Kidney epithelial cell (primary cell): ENCODE data around the gene TES. TPM values are rescaled to one million over a fixed set of nuclear protein-coding genes. Genes with fewer than 3 reads are reported as not detected.
A peak's percentile ranks its signal among the peaks of the same experiment; 100 is the strongest.

ENCODE experiments used
- DNase-seq: peaks from one replicate; pipeline ENCODE4 v3.0.0-alpha.2; 2010; ENCODE audit warnings: low read depth
- H3K27me3 ChIP-seq: 2 replicates; pipeline ENCODE4 v1.6.0; 2011; ENCODE audit warnings: low read length; ENCODE audit not compliant: control insufficient read depth, insufficient read depth
- H3K36me3 ChIP-seq: 2 replicates; pipeline ENCODE4 v1.5.1; 2011; ENCODE audit warnings: low read length; ENCODE audit not compliant: control insufficient read depth, insufficient read depth
- H3K4me3 ChIP-seq: 2 replicates; pipeline ENCODE4 v1.5.1; 2011; ENCODE audit warnings: low read depth, mild to moderate bottlenecking, control low read depth, low read length
- total RNA-seq: library from RNA; depleted of rRNA; stranded (reverse); fragments of >200 nt; gene quantifications from 2 replicates; pipeline ENCODE4 v1.2.3, GENCODE V29; 2015
- TF ChIP-seq, protein P1 (sequence below): IDR thresholded peaks from 2 replicates; pipeline ENCODE4 v1.5.1; 2011; ENCODE audit warnings: mild to moderate bottlenecking, moderate library complexity, low read length, control low read depth, inconsistent platforms; ENCODE audit not compliant: insufficient read depth, poor library complexity, severe bottlenecking

TES gene
- total RNA-seq, 1 donor from 2014 or later = 282 TPM

DNA sequence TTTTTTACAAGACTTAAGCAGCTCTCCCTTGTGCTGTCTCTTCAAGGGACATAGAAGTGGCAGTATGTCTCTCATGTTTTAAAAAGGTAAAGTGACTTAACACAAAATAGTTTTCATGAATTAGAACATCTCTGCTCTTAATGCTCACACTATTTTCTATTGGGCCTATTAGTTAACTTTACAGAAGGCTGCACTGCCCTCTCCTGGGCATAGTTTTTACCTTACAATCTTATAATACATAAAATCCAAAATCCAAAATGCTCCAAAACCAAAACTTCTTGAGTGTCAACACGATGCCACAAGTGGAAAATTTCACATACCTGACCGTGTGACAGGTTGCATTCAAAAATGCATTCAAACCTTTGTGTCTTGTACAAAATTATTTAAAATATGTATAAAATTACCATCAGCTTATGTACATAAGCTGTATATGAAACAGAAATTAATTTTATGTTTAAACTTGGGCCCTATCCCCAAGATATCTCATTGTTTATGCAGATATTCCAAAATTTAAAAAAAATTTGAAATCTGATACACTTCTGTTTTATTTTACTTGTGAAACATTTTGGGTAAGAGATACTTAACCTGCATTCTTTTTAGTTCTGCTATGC, 25.8 kb downstream of the TES start:
- no peaks in the 10 kb centered on the region for H3K27me3 ChIP-seq
- DNase-seq = no peak
- TF ChIP-seq, protein P1, sequence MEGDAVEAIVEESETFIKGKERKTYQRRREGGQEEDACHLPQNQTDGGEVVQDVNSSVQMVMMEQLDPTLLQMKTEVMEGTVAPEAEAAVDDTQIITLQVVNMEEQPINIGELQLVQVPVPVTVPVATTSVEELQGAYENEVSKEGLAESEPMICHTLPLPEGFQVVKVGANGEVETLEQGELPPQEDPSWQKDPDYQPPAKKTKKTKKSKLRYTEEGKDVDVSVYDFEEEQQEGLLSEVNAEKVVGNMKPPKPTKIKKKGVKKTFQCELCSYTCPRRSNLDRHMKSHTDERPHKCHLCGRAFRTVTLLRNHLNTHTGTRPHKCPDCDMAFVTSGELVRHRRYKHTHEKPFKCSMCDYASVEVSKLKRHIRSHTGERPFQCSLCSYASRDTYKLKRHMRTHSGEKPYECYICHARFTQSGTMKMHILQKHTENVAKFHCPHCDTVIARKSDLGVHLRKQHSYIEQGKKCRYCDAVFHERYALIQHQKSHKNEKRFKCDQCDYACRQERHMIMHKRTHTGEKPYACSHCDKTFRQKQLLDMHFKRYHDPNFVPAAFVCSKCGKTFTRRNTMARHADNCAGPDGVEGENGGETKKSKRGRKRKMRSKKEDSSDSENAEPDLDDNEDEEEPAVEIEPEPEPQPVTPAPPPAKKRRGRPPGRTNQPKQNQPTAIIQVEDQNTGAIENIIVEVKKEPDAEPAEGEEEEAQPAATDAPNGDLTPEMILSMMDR = peak; percentile 49
- no peaks in the 10 kb centered on the region for H3K36me3 ChIP-seq
- H3K4me3 ChIP-seq = no peak overlapping the region

DNA sequence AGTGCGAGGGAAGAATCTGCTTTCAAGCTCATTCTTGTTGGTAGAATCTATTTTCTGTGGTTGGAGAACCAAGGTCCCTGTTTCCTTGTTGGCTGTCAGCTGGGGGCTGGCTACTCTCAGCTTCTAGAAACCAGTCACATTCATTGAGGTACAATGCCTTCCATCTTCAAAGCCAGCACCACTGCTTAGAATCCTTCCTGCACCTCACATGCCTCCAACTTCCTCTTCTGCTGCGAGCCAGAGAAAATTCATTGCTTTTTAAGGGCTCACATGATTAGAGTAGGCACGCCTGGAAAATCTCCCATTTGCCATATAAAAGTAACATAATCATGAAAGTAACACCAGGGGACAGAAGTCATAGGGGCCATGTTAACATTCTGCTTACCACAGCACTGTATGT, 28.7 kb downstream of the TES start:
- no peaks in the 10 kb centered on the region for H3K27me3 ChIP-seq
- no peaks in the 10 kb centered on the region for H3K36me3 ChIP-seq
- H3K4me3 ChIP-seq = no peak overlapping the region
- no peak for DNase-seq
- TF ChIP-seq, protein P1 = no peak

DNA sequence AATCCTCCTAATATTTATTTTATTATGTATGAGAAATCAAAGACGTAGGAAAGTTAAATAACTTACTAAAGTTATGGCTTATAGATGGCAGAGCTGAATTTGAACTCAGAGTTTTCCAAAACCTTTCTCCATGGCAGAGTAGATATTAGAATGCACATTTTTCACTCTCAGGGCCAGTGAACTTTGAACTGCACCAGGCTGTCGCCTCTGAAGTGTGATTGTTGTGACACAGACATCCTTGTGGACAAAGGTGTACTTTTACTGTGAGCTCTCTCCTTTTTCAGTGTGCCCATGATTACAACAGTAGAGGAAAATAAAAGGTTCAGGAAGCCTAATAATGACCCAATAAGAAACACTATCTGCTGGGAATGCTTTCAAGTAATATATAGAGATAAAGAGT, 29.1 kb downstream of the TES start:
- Histone ChIP-seq H3K27me3 (no peaks in the 10 kb centered on the region), H3K36me3 (no peaks in the 10 kb centered on the region), H3K4me3 (no peak overlapping the region)
- DNase-seq = no peak
- TF ChIP-seq, protein P1 = no peak

DNA sequence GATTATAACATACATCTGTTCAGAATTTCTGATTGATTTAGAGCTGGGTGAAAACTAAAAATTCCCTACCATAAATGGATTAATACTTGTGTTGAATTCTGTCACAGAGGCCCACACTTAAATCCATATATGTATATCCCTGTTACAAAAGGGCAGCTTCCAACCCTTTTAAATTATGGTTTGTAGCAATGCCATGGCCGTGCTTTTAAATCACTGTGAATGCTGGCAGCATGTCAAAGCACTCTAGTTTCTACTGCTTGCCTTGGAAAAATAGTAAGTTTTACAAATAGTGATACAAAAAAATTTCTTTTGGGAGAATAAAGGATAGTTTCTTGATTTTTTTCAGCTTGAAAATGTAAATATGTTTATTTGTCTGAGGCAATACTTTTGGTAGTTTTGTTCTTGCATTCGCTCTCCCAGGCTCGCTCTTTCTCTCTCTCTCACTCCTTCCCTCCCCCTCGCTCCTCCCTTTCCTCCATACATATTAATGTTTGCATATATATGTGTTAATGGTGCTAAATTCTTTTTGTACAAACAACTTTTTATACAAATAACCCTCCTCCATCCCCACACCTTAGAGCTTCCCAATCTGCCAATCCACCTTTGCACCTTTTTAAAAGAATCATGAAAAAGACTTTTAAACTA, 29.8 kb downstream of the TES start:
- no peak for DNase-seq
- Histone ChIP-seq H3K4me3 (no peak overlapping the region), H3K27me3 (no peaks in the 10 kb centered on the region), H3K36me3 (no peaks in the 10 kb centered on the region)
- TF ChIP-seq, protein P1 = no peak

DNA sequence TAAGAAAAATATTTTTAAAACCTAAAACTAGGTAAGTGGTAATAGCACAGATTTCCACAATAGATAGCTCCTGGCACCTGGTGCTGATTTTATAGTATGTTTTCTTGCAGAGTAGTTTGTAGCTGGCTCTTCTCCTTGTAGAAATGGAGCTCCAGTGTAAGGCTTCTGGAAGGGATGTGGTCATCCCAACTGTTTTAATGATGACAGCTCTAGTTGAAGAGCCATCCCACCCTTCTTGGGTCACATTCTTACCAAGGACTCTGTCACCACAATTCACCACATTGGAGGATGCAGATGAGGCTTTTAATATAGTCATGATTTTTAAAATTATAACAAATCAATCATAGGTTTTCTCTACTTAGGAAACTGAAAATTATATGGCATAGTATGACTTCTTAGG, 31.0 kb downstream of the TES start:
- Histone ChIP-seq H3K36me3 (no peaks in the 10 kb centered on the region), H3K27me3 (no peaks in the 10 kb centered on the region), H3K4me3 (no peak overlapping the region)
- TF ChIP-seq, protein P1 = no peak
- DNase-seq = no peak

- H3K36me3 ChIP-seq = no peaks in the 10 kb centered on the region
- no peak for DNase-seq
- TF ChIP-seq, protein P1 = no peak
- no peaks in the 10 kb centered on the region for H3K27me3 ChIP-seq
- H3K4me3 ChIP-seq = no peak overlapping the region
Measured at GRCh38 chr7:116242178-116242577, 31.8 kb downstream of the TES start.
